ENCODE data around the gene SLC66A3.

Gene SLC66A3

GRCh38 chr2:11227595-11227994 is 72.3 kb downstream of the SLC66A3 start:
- no peak for DNase-seq (ENCODE audit: extremely low spot score)
- ChIA-PET CTCF (interaction anchor here (1.0 kb wide), 1 partner anchor 184 kb away, joined by 4 read pairs; no protein-coding TSS in a partner anchor), POLR2A (no interaction called here)
- TF ChIP-seq HDGF (IDR thresholded peaks at IDR 0.05; ENCODE audit: borderline replicate concordance): no peak
- TF ChIP-seq FOXA1 (IDR thresholded peaks at IDR 0.05): no peak
- TF ChIP-seq LEF1 (IDR thresholded peaks at IDR 0.05; ENCODE audit: borderline replicate concordance): no peak
- no peak for TF ChIP-seq BHLHE40 (IDR thresholded peaks at IDR 0.05; ENCODE audit: borderline replicate concordance)
- TF ChIP-seq TARDBP (IDR thresholded peaks at IDR 0.05): no peak
- no peak for TF ChIP-seq L3MBTL2 (conservative IDR thresholded peaks at IDR 0.05)
- no peak for TF ChIP-seq CTBP1 (IDR thresholded peaks at IDR 0.05; ENCODE audit: borderline replicate concordance)
- no peak for TF ChIP-seq NFRKB (IDR thresholded peaks at IDR 0.05)
- TF ChIP-seq FOXK2 (IDR thresholded peaks at IDR 0.05): no peak
- no peak for TF ChIP-seq SP1 (IDR thresholded peaks at IDR 0.05)
- no peak for TF ChIP-seq PKNOX1 (IDR thresholded peaks at IDR 0.05)
- no peak for TF ChIP-seq FOXM1 (IDR thresholded peaks at IDR 0.05; ENCODE audit: borderline replicate concordance)
